Left lobe of liver (tissue), 2 donors: ENCODE data around the gene SNX8. TPM values are rescaled to one million over a fixed set of nuclear protein-coding genes. Genes with fewer than 3 reads are reported as not detected.

ENCODE experiments used
- ATAC-seq: fragments of 200-7000 bp; cut with Tn5 transposase; one replicate; pipeline ENCODE4 v1.9.1; 2020; ENCODE audit warnings: mild to moderate bottlenecking, moderate library complexity
- DNase-seq: peaks from one replicate; pipeline ENCODE4 v3.0.0-alpha.2; 2020; ENCODE audit warnings: low spot score
- total RNA-seq: library from RNA; stranded (reverse); gene quantifications from one replicate; pipeline ENCODE4 v1.2.1, GENCODE V29; 2021
- donor health status: DM: no; HTN: no; CAD: no; lungs with moderate emphysema.
- donor health status: DM: no; HTN: yes; CAD: no.

The SNX8 gene
- total RNA-seq, 1 donor from 2014 or later, result 12.2 TPM

- peak; percentile 58 for DNase-seq
- ATAC-seq, result peak; percentile 91
Observed at GRCh38 chr7:2209146-2209960, 104.9 kb downstream of the SNX8 start.

- DNase-seq (no peak), ATAC-seq (no peak)
Observed at GRCh38 chr7:2208712-2209111, 105.5 kb downstream of the SNX8 start.

GRCh38 chr7:2205036-2205780, 109.0 kb downstream of the SNX8 start:
- ATAC-seq (no peak), DNase-seq (no peak)

- DNase-seq, result no peak
- ATAC-seq, result no peak
Observed at GRCh38 chr7:2204446-2204845, 109.8 kb downstream of the SNX8 start.

- ATAC-seq (peak; percentile 24), DNase-seq (no peak)
Observed at GRCh38 chr7:2203766-2204300, 110.4 kb downstream of the SNX8 start.

- ATAC-seq (no peak), DNase-seq (no peak)
Observed at GRCh38 chr7:2202901-2203765, 111.1 kb downstream of the SNX8 start.

- DNase-seq, result peak; percentile 29
- ATAC-seq, result no peak
Observed at GRCh38 chr7:2202361-2202761, 111.9 kb downstream of the SNX8 start.

Other genes starting within 250 kb of the SNX8 start
- gene MAD1L1, start 81.5 kb downstream of the SNX8 start, total RNA-seq, result 24.9 TPM
- 12.2 TPM for gene MRM2, start 72.2 kb downstream of the SNX8 start, total RNA-seq
- 2.2 TPM for gene NUDT1, start 72.2 kb downstream of the SNX8 start, total RNA-seq
- gene EIF3B, start 40.4 kb upstream of the SNX8 start, total RNA-seq, result 62.6 TPM
- gene CHST12, start 89.2 kb upstream of the SNX8 start, total RNA-seq, result 8.2 TPM
- gene GRIFIN, start 162.0 kb upstream of the SNX8 start, total RNA-seq, result not detected
- gene LFNG, start 205.3 kb upstream of the SNX8 start, total RNA-seq, result 1.2 TPM
- 15.6 TPM for gene BRAT1, start 241.1 kb upstream of the SNX8 start, total RNA-seq
- 5.7 TPM for gene IQCE, start 244.5 kb upstream of the SNX8 start, total RNA-seq